HG02852 (cell line): ENCODE results near the gene BET1L.

Source experiments
- ATAC-seq: cut with Tn5 transposase; IDR thresholded peaks from one replicate; pipeline ENCODE4 v1.9.1; 2021; ENCODE audit warnings: mild to moderate bottlenecking, moderate library complexity; ENCODE audit not compliant: unreplicated experiment

The BET1L gene

GRCh38 chr11:210803-211180 is 3.6 kb upstream of the BET1L start:
- no peak for ATAC-seq

- no peak for ATAC-seq
These were observed 3.1 kb upstream of the BET1L start for GRCh38 chr11:210122-210802.

GRCh38 chr11:209275-210121 is 2.3 kb upstream of the BET1L start:
- ATAC-seq: no peak

DNA sequence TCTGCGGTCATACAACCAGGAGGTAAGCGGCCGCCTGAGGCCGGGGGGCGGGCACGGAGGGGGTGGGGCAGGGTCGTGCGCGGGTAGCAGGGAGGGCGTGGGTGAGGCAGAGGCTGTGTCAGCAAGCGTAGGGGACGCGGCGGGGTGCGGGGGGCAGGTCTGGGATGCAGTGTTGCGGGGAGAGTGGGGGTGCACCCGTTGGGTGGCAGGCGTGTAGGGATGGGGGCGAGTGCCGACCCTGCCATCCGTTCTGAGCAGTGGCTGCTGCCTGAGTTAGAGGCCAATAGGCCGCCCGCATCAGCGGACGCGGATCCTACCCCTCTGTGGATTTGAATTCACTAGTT is 1.7 kb upstream of the BET1L start:
- ATAC-seq: no peak

- peak; percentile 40 for ATAC-seq
These were observed 1.1 kb upstream of the BET1L start for GRCh38 chr11:208181-208916.

DNA sequence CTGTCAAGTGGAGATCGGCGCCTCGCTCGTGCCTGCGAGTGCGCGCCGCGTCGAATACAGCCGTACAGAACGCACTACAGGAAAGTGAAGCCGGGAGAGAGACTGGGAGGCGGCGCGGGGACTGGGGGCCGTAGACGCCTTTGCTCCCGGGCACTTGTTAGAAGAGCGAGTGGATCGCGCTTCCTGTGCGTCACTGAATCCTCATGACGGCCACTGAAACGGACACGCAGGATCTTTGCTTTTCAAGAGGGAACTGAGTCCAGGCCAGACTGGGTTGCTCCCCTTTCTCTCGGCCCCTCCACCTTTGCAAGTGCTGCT is 623 bp upstream of the BET1L start:
- no peak for ATAC-seq

DNA sequence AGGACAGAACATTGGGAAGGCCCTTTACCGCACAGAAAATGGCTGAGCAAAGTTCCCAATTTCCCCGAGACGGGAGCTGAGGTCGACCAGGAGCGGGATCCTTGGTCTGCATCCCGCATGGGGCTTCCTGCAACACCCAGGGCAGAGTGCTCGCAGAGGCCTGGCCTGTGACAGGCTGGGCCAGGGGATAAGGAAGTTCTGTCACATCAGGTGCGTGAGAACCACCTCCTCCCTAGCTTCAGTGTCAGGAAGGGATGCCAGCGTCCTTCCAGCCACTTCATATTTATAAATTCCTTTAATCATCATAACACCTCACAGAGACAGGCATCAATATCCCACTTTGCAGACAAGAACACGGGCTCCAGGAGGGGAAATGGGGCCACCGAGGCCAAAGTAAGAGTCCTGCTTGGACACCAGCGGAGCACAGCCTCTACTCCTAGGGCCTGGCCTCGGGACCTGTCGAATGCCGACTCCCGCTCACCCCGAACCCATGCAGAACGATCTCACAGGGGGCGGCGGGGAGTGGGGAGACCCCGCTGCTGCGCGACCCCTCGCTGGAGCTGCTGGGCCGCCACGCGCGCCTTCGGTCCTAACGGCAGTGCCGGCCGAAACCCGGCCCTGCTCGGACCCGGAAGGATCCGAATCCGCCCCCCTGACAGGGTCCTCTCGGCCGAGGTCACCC is 532 bp downstream of the BET1L start:
- peak; percentile 14 for ATAC-seq

DNA sequence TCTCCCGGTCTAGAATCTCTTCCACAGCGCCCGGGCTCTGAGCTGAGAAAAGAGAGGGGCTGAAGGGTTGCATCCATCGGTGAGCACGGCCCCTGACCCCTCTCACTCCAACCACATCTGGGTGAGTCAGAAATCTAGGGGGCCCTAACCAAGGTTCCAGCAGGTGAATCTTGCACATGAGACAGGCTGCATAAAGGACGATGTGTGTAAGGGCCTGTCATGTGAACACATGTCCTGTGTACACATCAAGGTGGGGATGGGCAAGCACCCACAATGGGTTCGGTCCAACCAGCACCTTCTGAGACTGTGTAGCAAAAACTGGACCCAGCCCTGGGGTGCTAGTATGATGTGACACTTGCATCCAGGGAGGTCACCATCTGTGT is 1.2 kb downstream of the BET1L start:
- no peak for ATAC-seq

GRCh38 chr11:205221-206001 is 1.8 kb downstream of the BET1L start:
- ATAC-seq: no peak

GRCh38 chr11:204587-205109 is 2.6 kb downstream of the BET1L start:
- ATAC-seq: no peak

DNA sequence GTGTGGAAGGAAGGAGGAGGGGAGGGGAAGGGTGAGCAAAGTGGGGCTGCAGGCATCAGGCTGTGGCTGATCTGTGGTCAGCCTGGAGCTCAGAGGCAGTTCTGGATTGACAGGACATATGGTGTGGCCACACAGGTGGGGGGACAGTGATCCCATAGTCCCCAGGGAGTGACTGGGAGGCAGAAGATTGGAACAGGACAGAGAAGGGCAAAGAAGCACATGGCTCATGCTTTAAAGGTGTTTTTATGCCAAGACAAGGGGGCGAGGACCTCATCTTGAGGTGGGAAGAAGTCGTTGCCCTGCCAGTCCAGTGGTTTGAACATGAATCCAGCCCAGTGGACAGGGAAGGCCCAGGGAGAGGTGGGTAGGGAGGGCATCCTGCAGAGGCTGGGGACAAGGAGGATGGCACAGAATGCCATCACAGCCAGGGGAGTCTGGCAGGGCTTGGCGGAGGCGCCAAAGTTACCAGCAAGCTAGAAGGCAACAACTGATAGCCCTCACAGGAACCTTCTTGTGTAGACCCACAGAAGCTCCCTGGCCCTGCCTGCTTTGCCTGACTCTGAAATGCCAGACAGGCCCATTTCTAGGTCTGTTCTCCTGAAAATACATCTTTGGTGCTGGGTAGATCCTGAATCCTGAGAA is 3.1 kb downstream of the BET1L start:
- ATAC-seq: no peak

DNA sequence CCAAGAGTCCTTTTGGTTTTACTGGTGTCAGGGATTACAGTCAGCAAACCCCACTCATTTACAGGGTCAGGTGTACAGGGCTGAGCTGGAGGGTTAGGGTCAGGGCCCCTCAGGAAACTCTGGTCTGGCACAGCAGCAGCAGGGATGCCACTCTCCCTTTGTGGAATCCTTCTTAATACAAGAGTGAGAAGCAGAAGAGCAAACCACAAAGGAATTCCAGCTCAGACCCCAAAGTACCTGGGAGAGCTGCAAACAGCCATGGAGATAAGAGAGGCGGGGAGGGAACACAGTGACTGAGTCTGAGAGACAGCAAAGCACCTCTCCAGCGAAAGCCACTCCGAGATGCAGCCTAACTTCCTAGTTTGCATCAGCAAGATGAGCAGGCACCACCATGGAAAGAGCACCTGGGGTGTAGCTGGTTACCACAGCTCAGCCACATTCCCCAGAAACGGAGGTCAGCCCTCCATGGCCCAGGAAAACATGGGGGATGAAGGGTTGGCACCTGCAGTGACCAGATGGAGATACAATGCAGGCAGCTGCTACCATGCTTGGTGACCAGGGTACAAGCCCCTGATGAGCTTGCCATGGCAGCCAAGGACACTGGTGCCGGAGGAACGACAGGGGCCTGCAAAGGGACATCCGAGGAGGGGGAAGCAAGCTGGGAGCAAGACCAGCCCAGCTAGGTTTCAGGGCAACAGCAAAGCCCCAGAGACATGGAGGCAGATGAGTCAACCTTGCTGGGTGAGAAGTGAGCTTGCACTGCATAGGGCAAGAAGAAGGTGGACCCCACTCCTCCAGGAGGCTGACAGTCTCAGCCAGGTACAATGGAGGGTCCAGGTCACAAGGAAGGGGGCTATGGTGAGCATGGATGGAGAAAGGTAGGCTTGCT is 3.9 kb downstream of the BET1L start:
- ATAC-seq: no peak

GRCh38 chr11:202490-202889 is 4.7 kb downstream of the BET1L start:
- no peak for ATAC-seq

GRCh38 chr11:201966-202365 is 5.2 kb downstream of the BET1L start:
- no peak for ATAC-seq

- ATAC-seq: no peak
These were observed 6.8 kb downstream of the BET1L start for GRCh38 chr11:200224-201003.

DNA sequence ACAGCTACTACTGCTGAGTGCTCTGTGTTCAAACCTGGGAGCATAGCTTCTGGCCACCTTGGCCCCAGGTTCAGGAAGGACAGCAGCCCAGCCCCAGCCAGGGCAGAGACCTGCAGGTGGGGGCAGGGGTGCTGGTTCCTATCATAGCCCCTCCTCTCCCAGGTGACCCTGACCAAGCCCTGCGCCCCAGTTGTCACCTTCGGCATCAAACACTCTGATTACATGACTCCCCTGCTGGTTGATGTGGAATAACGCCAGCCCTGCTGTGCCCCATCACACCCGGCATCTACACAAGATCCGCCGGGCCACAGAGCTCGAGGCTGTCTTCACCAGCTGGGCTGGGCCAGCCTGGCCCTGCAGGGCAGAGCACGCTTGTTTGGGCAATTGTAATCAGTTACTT is 7.4 kb downstream of the BET1L start:
- ATAC-seq: no peak

- no peak for ATAC-seq
These were observed 8.1 kb downstream of the BET1L start for GRCh38 chr11:199004-199581.

DNA sequence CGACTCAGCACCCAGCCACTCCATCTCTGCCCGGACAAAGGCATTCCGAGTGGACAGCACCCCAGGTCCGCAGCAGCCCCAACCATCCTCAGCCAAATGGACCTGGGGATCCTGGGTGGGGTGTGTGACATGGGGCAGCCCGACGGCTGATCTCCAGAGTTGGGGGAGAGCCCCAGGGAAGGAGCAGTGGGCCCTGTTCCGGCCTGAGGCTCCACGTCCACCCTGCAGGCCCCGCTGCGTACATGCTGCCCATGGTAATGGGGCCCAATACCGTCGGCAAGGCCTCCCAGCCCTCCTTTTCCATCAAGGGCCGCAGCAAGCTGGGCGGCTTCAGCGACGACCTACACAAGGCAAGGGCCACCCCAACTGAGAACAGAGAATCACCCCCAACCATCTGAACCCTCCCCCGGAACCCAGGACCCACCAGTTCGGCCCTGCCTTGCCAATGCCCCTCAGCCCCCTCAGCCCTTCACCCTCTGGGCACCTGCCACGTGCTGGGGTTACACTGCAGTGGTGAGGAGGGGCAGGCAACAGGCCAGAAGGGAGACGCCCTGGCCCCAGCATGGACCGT is 8.9 kb downstream of the BET1L start:
- no peak for ATAC-seq
